Ecto neural progenitor cell (in vitro differentiated cells): Measurements from ENCODE around the gene DDX39B.
A peak's percentile ranks its signal among the peaks of the same experiment; 100 is the strongest.
"Not testable (repeated sequence)": the region's sequence is repeated elsewhere in the genome, so short reads cannot be mapped to it uniquely, and the experiment has no call there.

Source experiments
- DNase-seq: peaks from one replicate; pipeline ENCODE4 v3.0.0-alpha.2; 2018; ENCODE audit warnings: low spot score

DDX39B gene

GRCh38 chr6:31528821-31529328 is 12.9 kb downstream of the DDX39B start, which contains the start of gene MCCD1:
Gene MCCD1, plus strand, starts transcription at chr6:31528962. Its CDS starts 53 bp downstream, at chr6:31529015.
- DNase-seq: no peak

DNA sequence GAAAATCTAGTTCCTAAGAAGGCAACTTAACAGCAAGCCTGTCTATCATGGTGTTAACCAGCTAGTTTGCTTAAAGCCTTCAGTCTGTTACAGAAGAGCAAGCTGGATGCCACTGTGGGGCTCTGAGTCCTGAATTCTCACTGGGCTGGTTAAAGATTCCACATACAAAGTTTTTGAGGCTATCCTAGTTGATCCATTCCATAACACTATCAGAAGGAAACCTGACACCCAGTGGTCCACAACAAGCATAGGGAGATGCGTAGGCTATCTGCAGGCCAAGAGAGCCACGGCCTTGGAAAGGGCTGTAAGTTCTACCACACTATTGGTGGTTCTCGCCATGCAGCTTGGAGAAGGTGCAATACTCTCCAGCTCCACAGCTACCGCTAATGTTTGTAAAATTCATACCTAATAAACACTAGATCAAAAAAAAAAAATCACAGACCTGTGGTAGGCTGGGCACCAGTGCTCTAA is 13.5 kb downstream of the DDX39B start:
- DNase-seq: no peak

DNA sequence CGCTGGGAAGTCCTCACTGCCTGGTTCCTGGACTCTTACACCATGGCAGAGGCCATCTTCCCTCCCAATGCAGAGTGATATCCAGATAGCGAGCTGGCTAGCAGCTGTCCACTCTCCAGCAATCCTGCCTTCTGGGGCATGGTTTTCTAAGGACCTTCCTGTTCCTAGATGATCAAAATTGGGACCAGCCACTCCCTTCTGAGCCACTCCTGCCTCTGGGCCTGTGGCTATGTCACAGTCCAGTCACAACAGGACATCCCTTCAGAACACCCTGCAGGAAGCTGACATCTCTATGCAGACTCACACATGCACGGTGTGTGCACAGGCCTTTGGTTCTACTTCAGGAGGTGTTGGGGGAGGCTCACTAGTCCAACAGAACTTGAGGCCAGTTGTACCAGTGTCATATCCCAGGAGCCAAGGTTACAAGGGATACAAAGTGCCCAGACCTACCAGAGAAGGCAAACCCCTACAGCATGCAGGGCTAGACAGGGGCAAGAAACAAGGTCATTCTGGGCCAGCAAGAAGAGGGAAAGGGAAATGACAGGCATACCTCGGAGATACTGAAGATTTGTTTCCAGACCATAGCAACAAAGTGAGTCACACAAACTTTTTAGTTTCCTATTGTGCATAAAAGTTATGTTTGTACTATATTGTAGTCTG is 15.7 kb downstream of the DDX39B start:
- no peak for DNase-seq

DNA sequence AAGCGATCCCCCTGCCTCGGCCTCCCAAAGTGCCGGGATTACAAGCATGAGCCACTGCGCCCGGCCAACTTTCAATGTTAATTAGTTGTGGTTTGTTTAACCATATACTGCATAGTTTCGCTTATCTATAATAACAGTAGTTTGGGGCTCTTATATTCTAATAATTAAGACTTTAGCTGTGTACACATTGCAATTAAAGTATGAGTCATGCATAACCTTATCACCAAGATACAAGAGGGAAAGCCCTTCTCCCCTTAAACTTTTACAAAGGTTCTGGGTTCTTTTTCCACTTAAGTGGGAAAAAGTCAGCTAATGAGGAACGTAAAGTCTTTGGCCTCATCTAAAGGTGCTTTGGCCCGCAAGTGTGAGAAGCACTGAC is 16.3 kb downstream of the DDX39B start:
- DNase-seq: no peak

DNA sequence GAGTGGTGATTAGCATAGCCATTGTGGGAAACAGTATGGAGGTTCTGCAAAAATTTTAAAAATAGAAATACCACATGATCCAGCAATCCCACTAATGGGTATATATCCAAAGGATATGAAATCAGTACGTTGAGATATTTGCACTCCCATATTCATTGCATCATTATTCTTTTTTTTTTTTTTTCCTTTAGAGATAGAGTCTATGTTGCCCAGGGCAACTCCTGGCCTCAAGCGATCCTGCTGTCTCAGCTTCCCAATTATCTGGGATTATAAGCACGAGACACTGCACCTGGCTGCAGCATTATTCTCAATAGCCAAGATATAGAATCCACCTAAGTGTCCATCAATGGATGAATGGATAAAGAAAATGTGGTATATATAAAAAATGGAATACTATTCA is 20.0 kb downstream of the DDX39B start:
- no peak for DNase-seq

DNA sequence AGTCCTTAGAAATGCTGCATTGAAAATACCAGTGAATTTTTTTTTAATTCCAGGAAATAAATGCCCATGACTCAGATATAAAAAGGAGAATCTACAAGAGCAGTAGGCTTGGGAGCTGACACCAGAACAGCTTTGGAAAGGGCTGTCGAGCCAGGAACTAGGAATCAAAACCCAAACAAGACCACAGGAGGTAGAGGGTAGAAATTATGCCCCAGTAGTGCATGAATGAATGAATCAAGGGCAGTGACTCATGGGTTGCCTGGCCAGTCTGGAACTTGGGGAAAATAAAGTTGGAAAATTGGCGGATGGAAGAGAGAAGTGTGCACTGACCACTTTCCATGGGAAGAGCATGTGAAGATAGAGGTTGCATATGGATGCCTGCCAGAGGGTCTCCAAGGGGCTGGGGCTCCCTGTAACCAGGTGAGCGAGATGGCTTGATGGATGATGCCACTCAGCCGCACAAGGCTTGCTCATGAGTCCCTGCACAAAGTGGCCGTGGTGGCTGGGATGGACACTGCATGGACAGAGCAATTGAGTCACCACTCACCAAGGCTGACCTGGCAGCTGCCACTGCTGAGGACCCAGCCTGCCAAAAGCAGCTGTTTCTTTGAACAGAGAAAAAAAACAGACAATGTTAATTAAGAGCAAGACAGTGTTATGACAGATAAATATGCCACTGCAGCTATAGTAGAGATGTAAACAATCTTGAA is 28.2 kb downstream of the DDX39B start:
- DNase-seq: no peak

- no peak for DNase-seq
Measured at GRCh38 chr6:31510007-31510406, 31.8 kb downstream of the DDX39B start.

GRCh38 chr6:31509036-31509435 is 32.8 kb downstream of the DDX39B start:
- not testable (repeated sequence) for DNase-seq

- no peak for DNase-seq
Measured at GRCh38 chr6:31502586-31502985, 39.2 kb downstream of the DDX39B start.

DNA sequence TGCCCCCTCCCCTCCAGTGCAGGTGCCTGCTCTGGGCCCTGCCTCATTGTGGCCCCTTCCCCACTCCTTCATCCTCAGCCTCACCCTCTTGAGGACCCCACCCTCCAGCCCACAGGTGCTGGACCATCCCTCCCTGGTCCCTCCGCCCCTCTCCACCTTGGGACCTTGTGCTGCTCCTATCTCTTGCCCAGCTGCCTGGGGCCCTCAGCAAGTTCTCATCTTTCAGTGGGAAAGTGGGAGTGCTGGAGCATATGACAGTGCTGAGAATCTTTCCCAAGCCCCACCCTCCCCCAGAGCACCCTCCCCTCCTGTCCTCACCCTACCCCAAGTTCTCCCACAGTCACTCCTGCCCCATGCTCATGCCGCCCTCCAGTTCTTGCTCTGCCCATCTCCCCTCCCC is 42.2 kb downstream of the DDX39B start:
- DNase-seq: not testable (repeated sequence)

DNA sequence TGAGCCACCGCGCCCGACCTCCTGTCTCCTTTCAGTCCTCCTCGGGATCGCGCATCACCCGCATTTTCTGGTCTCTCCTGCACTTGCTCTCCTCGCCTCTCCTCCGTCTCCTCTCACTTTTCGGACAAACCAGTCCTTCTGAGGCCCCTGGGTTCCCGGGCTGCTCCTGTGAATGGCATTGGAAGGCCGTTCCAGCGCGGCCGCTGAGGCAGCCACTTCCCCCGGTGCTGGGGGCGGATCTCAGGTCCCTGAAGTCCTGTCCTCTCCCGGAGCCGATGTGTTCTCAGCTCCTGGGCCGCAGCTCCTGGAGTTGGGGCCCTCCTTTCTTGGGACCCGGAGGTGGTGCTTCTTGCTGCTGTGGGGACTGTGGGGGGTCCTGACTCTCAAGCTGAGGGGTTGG is 43.1 kb downstream of the DDX39B start:
- peak; percentile 59 for DNase-seq

GRCh38 chr6:31497531-31498476 is 44.0 kb downstream of the DDX39B start, which contains the start of gene MICB:
Gene MICB, plus strand, starts transcription at chr6:31498145. Its CDS starts 49 bp downstream, at chr6:31498194.
- DNase-seq: peak; percentile 82

DNA sequence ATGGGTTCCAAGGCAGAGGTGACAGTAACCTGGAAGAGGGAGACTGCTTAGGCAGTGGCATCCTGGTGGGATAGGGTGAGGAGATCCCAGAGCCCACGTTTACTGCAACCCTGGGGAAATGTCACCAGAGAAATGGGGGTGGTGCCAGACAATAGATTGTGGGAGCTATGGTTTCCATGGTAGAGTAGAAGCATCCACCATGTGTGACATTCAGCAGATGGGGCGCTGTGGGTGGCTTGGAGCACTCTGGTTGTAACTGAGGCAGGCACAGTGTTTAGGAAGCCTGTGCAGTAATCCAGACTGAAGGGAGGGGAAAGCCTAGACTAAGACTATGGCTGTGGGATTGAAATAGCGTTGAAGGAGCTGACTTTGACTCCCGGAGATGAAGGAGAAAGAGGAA is 45.0 kb downstream of the DDX39B start:
- not testable (repeated sequence) for DNase-seq

- DNase-seq: no peak
Measured at GRCh38 chr6:31495580-31495979, 46.2 kb downstream of the DDX39B start.

GRCh38 chr6:31493875-31494694 is 47.7 kb downstream of the DDX39B start:
- peak; percentile 87 for DNase-seq

DNA sequence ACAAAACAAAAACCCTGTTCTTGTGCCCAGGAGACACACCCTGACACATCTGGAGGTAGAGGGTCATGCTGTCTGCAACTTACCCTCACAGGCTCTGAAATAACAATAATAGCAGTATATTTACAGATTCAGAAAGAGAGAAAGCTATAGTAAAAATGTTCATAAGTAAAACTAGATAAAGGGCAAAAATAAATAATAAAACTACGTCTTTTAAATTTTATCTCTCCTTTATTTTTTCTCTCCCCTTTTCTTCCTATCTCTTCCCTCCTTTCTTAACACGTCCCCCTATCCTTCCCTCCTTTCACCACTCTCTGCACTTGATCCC is 48.3 kb downstream of the DDX39B start:
- DNase-seq: not testable (repeated sequence)

DNA sequence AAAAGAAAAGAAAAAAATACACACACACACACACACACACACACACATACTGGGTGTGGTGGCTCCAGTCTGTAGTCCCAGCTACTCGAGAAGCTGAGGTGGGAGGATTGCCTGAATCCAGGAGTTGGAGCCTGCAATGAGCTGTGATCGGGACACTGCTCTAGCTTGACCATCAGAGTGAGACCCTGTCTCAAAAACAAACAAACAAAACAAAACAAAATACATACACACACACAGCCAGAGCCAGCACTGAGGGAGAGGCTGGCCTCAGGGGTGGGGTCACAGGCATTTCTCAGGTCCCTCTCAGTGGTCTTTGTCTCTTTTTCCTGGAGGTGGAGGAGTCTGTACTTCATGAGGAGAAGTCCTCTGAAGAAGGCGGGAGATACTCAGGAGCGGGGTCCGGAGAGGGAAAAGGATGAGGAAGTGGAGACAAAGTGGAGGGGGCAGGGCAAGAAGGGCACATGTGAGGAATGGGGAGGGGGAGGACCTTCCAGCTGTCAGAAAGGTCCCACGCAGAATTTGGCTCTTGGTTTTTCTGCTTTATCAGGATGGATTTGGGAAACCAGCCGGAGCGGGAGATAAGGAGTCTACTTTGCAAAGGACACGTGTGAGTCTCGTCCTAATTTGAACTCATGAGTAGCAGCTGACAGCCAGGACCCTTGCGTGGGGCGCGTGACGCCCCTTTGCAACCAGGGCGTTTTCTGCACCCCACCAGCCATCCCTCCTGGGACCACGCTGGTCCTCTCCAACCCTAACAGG is 51.5 kb downstream of the DDX39B start:
- no peak for DNase-seq

GRCh38 chr6:31489086-31489485 is 52.7 kb downstream of the DDX39B start:
- no peak for DNase-seq

DNA sequence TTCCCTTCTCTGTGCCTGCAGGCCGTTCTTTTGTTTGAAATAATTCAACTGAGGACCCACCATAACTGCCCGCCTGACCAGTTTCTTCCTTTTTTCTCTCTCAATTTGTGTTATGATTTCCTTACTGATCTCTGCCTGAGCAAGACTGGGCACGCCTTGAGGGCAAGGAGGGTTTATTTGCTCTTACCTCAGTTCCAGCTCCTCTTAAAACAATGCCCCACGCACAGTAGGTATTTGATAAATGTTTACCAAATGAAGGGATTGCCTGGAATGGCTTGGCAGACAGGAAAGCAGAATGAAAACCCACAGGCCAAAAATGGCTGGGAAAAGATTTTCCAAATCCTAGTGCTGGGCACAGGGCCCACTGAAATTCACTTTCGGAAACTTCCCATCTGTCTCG is 54.1 kb downstream of the DDX39B start:
- DNase-seq: not testable (repeated sequence)

DNA sequence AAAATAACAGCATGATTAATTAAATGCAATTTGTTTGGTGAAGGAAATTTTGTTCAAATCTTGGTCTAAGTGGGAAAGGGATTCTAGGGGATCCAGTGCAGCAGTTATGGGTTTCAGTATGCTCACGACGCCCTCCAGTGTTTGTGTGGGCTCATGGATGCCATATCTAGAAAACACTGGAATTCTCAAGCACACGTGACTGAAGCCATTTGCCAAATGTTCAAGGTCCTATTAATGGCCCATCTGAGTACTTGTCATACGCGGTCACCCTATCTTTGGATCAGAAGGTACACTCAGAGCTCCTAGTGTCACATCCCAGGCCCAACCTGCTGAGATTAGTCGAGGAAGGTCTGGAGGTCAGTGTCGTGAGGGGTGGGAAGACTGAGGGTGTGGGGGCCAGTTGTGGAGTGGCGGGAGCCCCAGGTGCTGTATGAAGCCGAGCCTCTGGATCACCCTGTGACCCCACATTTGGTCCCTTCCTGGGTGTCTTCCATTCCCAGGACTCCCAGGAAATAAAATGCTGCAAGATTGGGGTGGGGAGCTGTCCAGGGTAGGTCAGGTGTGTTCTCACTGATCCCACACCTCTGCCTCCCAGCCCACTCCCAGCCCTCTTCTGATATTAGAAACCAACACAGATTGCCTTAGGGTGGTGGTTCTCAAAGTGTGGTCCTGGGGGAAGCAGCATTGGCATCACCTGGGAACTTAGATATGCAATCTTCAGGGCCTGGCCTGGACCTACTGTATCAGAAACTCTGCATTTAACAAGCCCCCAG is 55.6 kb downstream of the DDX39B start:
- not testable (repeated sequence) for DNase-seq
